Esophagus squamous epithelium (tissue), 5 donors: ENCODE results near the gene SNX32. TPM values are rescaled to one million over a fixed set of nuclear protein-coding genes. Genes with fewer than 3 reads are reported as not detected.
"Not testable (repeated sequence)": the region's sequence is repeated elsewhere in the genome, so short reads cannot be mapped to it uniquely, and the experiment has no call there.

Experiments
- DNase-seq: peaks from one replicate; lab custom pipeline; 2025; lab: John Stamatoyannopoulos, UW
- H3K27ac ChIP-seq, 4 donors: fragments of 200-600 bp; sonication (generic); one replicate each; pipeline ENCODE4 v1.5.1; 2016 to 2019; ENCODE audit warnings: mild to moderate bottlenecking in 1 of 4
- H3K27me3 ChIP-seq, 4 donors: fragments of 200-600 bp; sonication (generic); 1 replicate in 3 of 4; 2 replicates in 1 of 4; pipeline versions ENCODE4 v1.5.1 to v1.6.0; 2017 to 2021; ENCODE audit warnings: antibody characterized with exemption in 1 of 4
- H3K36me3 ChIP-seq, 3 donors: fragments of 200-600 bp; sonication (generic); one replicate each; pipeline ENCODE4 v1.5.1; 2016 to 2019
- H3K4me1 ChIP-seq, 3 donors: fragments of 200-600 bp; sonication (generic); one replicate each; pipeline ENCODE4 v1.5.1; 2017 to 2019
- H3K4me3 ChIP-seq, 4 donors: fragments of 200-600 bp; sonication (generic); 1 replicate in 3 of 4; 2 replicates in 1 of 4; pipeline ENCODE4 v1.5.1; 2016 to 2019; ENCODE audit warnings: mild to moderate bottlenecking in 2 of 4, moderate library complexity in 1 of 4
- H3K9me3 ChIP-seq, 3 donors: fragments of 200-600 bp; sonication (generic); one replicate each; pipeline ENCODE4 v1.5.1; 2016 to 2019
- CTCF ChIP-seq, 6 experiments: fragments of 450-650 bp in 4 of 6; fragments of 200-600 bp in 2 of 6; sonication (generic) in 2 of 6; IDR thresholded peaks; one replicate each; pipeline ENCODE4 v1.5.1; 2016 to 2019; ENCODE audit warnings: antibody characterized with exemption in 6 of 6, mild to moderate bottlenecking in 4 of 6, moderate library complexity in 4 of 6
- POLR2A ChIP-seq, 4 donors: fragments of 450-650 bp; IDR thresholded peaks; one replicate each; pipeline ENCODE4 v1.6.1; 2017; ENCODE audit warnings: antibody characterized with exemption in 4 of 4, mild to moderate bottlenecking in 4 of 4, moderate library complexity in 3 of 4
- WGBS, 2 donors: methylation state at CpG; one replicate each; pipeline ENCODE4 v1.1.5; 2018; 5-methylcytosine and 5-hydroxymethylcytosine counted together
- intact Hi-C: fragments of 100-400 bp; cut with DNase I; formaldehyde crosslinking; loops from one replicate; pipeline ENCODE4 v1.15.0; 2022
- total RNA-seq, 4 donors: library from RNA; depleted of rRNA; stranded (reverse); fragments of >200 nt; gene quantifications; one replicate each; pipeline ENCODE4 v1.1.0, GENCODE V29; 2016
- donor health status: DM: yes; HTN: yes; CAD: no.

The SNX32 gene
- total RNA-seq, 4 donors from 2014 or later: 0.38 TPM; not detected in 3

DNA sequence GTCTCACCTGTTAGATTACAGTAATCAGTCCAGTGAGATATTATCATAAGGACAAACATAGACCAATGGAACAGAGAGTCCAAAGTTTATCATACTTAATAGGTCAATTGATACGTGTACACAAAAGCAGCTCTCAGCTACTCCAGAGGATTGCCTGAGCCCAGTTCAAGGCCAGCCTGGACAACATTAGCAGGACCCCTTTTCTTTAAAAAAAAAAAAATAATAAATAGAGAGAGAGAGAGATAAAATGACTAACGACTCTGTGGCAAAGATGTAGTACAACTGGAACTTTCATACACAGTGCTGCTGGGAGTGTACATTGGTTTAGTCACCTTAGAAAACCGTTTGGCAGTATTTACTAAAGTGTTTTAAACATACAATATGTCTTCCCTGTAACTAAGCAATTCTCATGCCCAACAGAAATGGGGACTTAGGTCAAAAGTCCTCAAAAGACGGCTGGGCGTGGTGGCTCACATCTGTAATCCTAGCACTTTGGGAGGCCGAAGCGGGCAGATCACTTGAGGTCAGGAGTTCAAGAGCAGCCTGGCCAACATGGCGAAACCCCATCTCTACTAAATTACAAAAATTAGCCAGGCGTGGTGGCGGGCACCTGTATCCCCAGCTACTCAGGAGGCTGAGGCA, 10.6 kb downstream of the SNX32 start:
- no peaks in the 10 kb centered on the region for H3K36me3 ChIP-seq
- no peaks in the 10 kb centered on the region for H3K27me3 ChIP-seq
- H3K27ac ChIP-seq: no peak overlapping the region
- intact Hi-C loops: no loop called here
- H3K4me1 ChIP-seq: no peaks in the 10 kb centered on the region
- no peaks in the 10 kb centered on the region for H3K9me3 ChIP-seq
- 79 to 80% methylated on average over 9 to 10 of the region's 10 CpGs for WGBS, 2 donors
- no peak for DNase-seq
- TF ChIP-seq POLR2A (IDR thresholded peaks at IDR 0.05): no peak
- TF ChIP-seq CTCF (IDR thresholded peaks at IDR 0.05): no peak
- H3K4me3 ChIP-seq: no peak overlapping the region

DNA sequence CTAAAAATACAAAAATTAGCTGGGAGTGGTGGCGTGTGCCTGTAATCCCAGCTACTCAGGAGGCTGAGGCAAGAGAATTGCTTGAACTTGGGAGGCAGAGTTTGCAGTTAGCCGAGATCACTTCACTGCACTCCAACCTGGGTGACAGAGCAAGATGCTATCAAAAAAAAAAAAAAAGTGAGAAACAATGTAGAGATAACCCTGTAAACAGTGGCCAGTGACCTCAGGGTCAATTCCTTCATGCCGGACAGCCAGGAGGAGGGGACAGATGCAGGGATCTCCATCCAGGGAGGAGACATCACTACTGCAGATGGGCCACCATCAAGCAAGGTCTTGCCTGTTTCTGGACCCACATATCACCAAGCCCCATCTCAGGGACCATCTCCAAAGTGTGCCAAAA, 14.0 kb downstream of the SNX32 start:
- H3K36me3 ChIP-seq: peaks cover 6 to 24% (median 8%) of the 10 kb centered on the region in 3 donors
- intact Hi-C loops: no loop called here

DNA sequence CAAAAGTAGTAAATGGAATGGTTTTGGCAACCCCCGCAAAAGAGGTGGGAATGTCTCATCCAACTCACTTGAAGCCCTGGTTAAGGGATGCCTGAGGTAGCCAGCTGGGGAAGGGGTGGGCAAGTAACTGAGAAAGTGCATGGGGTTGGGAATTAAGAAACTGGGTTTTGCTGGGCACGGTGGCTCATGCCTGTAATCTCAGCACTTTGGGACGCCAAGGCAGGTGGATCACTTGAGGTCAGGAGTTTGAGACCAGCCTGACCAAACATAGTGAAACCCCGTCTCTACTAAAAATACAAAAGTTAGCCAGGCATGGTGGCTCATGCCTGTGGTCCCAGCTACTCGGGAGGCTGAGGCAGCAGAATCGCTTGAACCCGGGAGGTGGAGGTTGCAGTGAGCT, 14.9 kb downstream of the SNX32 start:
- H3K4me1 ChIP-seq, H3K4me3 ChIP-seq, intact Hi-C loops, H3K9me3 ChIP-seq, H3K27me3 ChIP-seq, DNase-seq, H3K27ac ChIP-seq: not testable (repeated sequence)
- H3K36me3 ChIP-seq: peaks cover 15 to 33% (median 17%) of the 10 kb centered on the region in 3 donors
- WGBS, 2 donors: 54 to 55% methylated on average over 6 to 7 of the region's 7 CpGs

More for the DNA sequence above, 14.0 kb downstream of the SNX32 start:
- no peaks in the 10 kb centered on the region for H3K9me3 ChIP-seq
- H3K27me3 ChIP-seq: no peaks in the 10 kb centered on the region
- H3K4me3 ChIP-seq: no peak overlapping the region
- DNase-seq: no peak
- WGBS, 2 donors: 54 to 64% methylated on average over 2 to 3 of the region's 3 CpGs
- TF ChIP-seq CTCF (IDR thresholded peaks at IDR 0.05) (no peak), POLR2A (IDR thresholded peaks at IDR 0.05) (no peak)
- H3K4me1 ChIP-seq: no peaks in the 10 kb centered on the region
- H3K27ac ChIP-seq: no peak overlapping the region

- no peaks in the 10 kb centered on the region for H3K27me3 ChIP-seq
- H3K36me3 ChIP-seq: peaks cover 21 to 40% (median 24%) of the 10 kb centered on the region in 3 donors
- no peak overlapping the region for H3K4me3 ChIP-seq
- no peaks in the 10 kb centered on the region for H3K9me3 ChIP-seq
- H3K27ac ChIP-seq: no peak overlapping the region
- peaks cover 0 to 13% (median 0%) of the 10 kb centered on the region in 3 donors for H3K4me1 ChIP-seq
- intact Hi-C loops: no loop called here
- TF ChIP-seq POLR2A (IDR thresholded peaks at IDR 0.05) (no peak), CTCF (IDR thresholded peaks at IDR 0.05) (no peak)
- no peak for DNase-seq
- WGBS, 2 donors: 37% methylated on average over 5 of the region's 8 CpGs; no CpG with 5 or more reads in 1 of the 2 donors
Measured at GRCh38 chr11:65849366-65849765, 15.6 kb downstream of the SNX32 start.

DNA sequence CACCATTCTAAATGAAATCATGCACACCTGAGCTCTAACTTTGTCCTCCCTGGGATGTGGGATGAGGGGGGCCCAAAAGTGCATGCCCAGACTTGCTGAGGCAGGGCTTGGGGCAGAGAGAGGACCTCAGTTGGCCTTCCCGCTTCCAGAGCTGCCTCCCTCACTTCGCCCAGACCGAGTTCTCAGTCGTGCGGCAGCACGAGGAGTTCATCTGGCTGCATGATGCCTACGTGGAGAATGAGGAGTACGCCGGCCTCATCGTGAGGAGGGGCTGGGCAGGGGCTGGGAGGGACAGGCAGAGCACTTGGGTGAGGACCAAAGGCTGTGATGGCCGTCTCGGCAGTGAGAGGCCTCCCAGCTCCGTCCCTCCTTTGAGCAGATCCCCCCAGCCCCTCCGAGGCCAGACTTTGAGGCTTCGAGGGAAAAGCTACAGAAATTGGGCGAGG, 16.0 kb downstream of the SNX32 start:
- Histone ChIP-seq H3K27me3 (no peaks in the 10 kb centered on the region), H3K27ac (no peak overlapping the region), H3K9me3 (no peaks in the 10 kb centered on the region), H3K36me3 (peaks cover 25 to 44% (median 28%) of the 10 kb centered on the region in 3 donors), H3K4me1 (peaks cover 0 to 17% (median 0%) of the 10 kb centered on the region in 3 donors), H3K4me3 (no peak overlapping the region)
- no peak for TF ChIP-seq CTCF (IDR thresholded peaks at IDR 0.05)
- TF ChIP-seq POLR2A (IDR thresholded peaks at IDR 0.05): no peak
- intact Hi-C loops: no loop called here
- WGBS, 2 donors: 52% methylated on average over 16 of the region's 16 CpGs; no CpG with 5 or more reads in 1 of the 2 donors
- no peak for DNase-seq
